T-cell (primary cell): ENCODE results near the gene PINLYP. TPM values are rescaled to one million over a fixed set of nuclear protein-coding genes. Genes with fewer than 3 reads are reported as not detected.
A peak's percentile ranks its signal among the peaks of the same experiment; 100 is the strongest.

Source experiments
- ATAC-seq, 4 experiments: fragments of 200-7000 bp in 3 of 4; fragments of 150-1000 bp in 1 of 4; cut with Tn5 transposase; replicated peaks in 1 of 4; 1 replicate in 3 of 4; 2 replicates in 1 of 4; pipeline ENCODE4 v1.10.0; 2021; ENCODE audit warnings: moderate library complexity in 3 of 4, mild to moderate bottlenecking in 2 of 4, moderate number of reproducible peaks in 1 of 4
- CTCF ChIA-PET, 2 donors: fragments of 300-600 bp; sonication (Branson Sonifier 250); formaldehyde crosslinking; loops; one replicate each; lab custom pipeline; 2022; ENCODE audit warnings: antibody characterized with exemption in 2 of 2; lab: Charles Lee
- POLR2A ChIA-PET, 2 donors: fragments of 300-600 bp; sonication (Branson Sonifier 250); formaldehyde crosslinking; loops; one replicate each; lab custom pipeline; 2022; ENCODE audit warnings: antibody characterized with exemption in 2 of 2; lab: Charles Lee
- DNase-seq, 35 experiments: peaks; one replicate each; pipeline versions ENCODE4 v3.0.0 to v3.0.0-alpha.2; 2013 to 2023
- H3K27ac ChIP-seq: one replicate; pipeline ENCODE4 v1.5.1; 2013; ENCODE audit warnings: low read length
- H3K27me3 ChIP-seq, 2 experiments: replicated peaks in 1 of 2; 1 replicate in 1 of 2; 2 replicates in 1 of 2; pipeline versions ENCODE4 v1.6.1 to v1.7.0; 2013; ENCODE audit warnings: low read length in 1 of 2, mixed read lengths in 1 of 2; ENCODE audit not compliant: control insufficient read depth in 2 of 2, insufficient read depth in 2 of 2; ENCODE audit errors: extremely low read depth in 1 of 2
- H3K36me3 ChIP-seq, 2 donors: 1 replicate in 1 of 2; 2 replicates in 1 of 2; pipeline versions ENCODE4 v1.6.1 to v1.7.0; 2013; ENCODE audit warnings: low read length in 1 of 2; ENCODE audit not compliant: control insufficient read depth in 2 of 2, insufficient read depth in 1 of 2; ENCODE audit errors: extremely low read depth in 1 of 2
- H3K4me1 ChIP-seq, 2 experiments: 1 replicate in 1 of 2; 2 replicates in 1 of 2; pipeline versions ENCODE4 v1.6.1 to v1.7.0; 2013; ENCODE audit warnings: low read length in 2 of 2, mixed read lengths in 1 of 2; ENCODE audit not compliant: insufficient read depth in 2 of 2, control insufficient read depth in 1 of 2; ENCODE audit errors: extremely low read depth in 1 of 2
- H3K4me3 ChIP-seq, 2 donors: 1 replicate in 1 of 2; 2 replicates in 1 of 2; pipeline versions ENCODE4 v1.5.1 to v1.7.0; 2013; ENCODE audit warnings: mild to moderate bottlenecking in 2 of 2, low read length in 1 of 2, moderate library complexity in 1 of 2; ENCODE audit not compliant: control insufficient read depth in 1 of 2; ENCODE audit errors: extremely low read depth in 1 of 2
- H3K9me3 ChIP-seq: 2 replicates; pipeline ENCODE4 v1.7.0; 2013
- H3K27ac Mint-ChIP-seq, 2 donors: one replicate each; pipeline ENCODE4 v1.8.0; 2020 to 2021; ENCODE audit warnings: mild to moderate bottlenecking in 2 of 2, mixed read lengths in 2 of 2
- H3K27me3 Mint-ChIP-seq, 2 donors: one replicate each; pipeline ENCODE4 v1.8.0; 2021 to 2022; ENCODE audit warnings: mixed read lengths in 2 of 2
- H3K36me3 Mint-ChIP-seq: one replicate; pipeline ENCODE4 v1.8.0; 2021; ENCODE audit warnings: mixed read lengths
- H3K4me1 Mint-ChIP-seq, 3 donors: one replicate each; pipeline ENCODE4 v1.8.0; 2020 to 2022; ENCODE audit warnings: mixed read lengths in 3 of 3, mild to moderate bottlenecking in 1 of 3
- H3K4me3 Mint-ChIP-seq, 3 donors: one replicate each; pipeline ENCODE4 v1.8.0; 2020 to 2022; ENCODE audit warnings: mild to moderate bottlenecking in 3 of 3, mixed read lengths in 3 of 3, moderate library complexity in 3 of 3
- H3K9me3 Mint-ChIP-seq, 3 donors: one replicate each; pipeline ENCODE4 v1.8.0; 2020 to 2022; ENCODE audit warnings: mixed read lengths in 3 of 3
- WGBS: methylation state at CpG from one replicate; pipeline ENCODE4 v1.1.5; 2013; ENCODE audit warnings: missing lambda C conversion rate; ENCODE audit not compliant: insufficient coverage; 5-methylcytosine and 5-hydroxymethylcytosine counted together
- total RNA-seq, 35 experiments: library from RNA in 6 of 35; stranded (reverse) in 6 of 35; fragments of 120-200 nt in 1 of 35; gene quantifications; one replicate each; pipeline versions ENCODE4 v1.2.1 to v1.2.4 and lab custom pipeline; 2013 to 2026

The PINLYP gene
- total RNA-seq, 5 donors from 2014 or later (not counting 1 experiment from before 2014, with no cell fraction given): 0.28 to 2.5 (median 1.5) TPM

DNA sequence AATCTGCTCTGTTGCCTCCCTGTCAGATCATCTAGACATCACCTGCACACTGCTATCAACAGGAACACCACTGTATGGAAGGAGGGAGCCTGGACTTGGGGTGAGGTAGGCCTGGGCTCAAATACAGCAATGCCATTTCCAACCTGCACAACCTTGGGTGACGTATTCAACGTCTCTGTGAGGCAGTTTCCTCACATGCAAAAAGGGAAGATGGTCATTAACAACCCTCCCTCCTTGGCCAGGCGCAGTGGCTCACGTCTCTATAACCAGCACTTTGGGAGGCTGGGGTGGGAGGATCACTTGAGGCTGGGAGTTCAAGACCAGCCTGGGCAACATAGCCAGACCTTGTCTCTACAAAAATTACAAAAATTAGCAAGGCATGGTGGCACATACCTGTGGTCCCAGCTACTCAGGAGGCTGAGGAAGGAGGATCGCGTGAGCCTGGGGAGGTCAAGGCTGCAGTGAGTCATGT is 13.3 kb upstream of the PINLYP start:
- Mint-ChIP-seq H3K36me3 (peaks cover 31% of the 10 kb centered on the region), H3K4me1 (peaks cover 58 to 64% (median 59%) of the 10 kb centered on the region in 3 donors), H3K27me3 (no peaks in the 10 kb centered on the region), H3K27ac (peak overlapping the region; percentile 96 to 98), H3K4me3 (peak overlapping the region; percentile 58 to 84 (median 62)), H3K9me3 (no peaks in the 10 kb centered on the region)
- Histone ChIP-seq H3K27me3 (no peaks in the 10 kb centered on the region), H3K27ac (peak overlapping the region; percentile 93), H3K36me3 (peaks cover 0 to 18% of the 10 kb centered on the region in 2 donors), H3K4me1 (peaks cover 20 to 54% of the 10 kb centered on the region in 2 experiments), H3K4me3 (peak overlapping the region; percentile 22 to 29), H3K9me3 (no peaks in the 10 kb centered on the region)
- DNase-seq (peak in 2 of 35 experiments; percentile 21 to 38), ATAC-seq (peak in 1 of 4 experiments; percentile 4)
- POLR2A ChIA-PET: no interaction called here
- WGBS: no CpG with 5 or more reads among the region's 6 CpGs
- CTCF ChIA-PET: no interaction called here

DNA sequence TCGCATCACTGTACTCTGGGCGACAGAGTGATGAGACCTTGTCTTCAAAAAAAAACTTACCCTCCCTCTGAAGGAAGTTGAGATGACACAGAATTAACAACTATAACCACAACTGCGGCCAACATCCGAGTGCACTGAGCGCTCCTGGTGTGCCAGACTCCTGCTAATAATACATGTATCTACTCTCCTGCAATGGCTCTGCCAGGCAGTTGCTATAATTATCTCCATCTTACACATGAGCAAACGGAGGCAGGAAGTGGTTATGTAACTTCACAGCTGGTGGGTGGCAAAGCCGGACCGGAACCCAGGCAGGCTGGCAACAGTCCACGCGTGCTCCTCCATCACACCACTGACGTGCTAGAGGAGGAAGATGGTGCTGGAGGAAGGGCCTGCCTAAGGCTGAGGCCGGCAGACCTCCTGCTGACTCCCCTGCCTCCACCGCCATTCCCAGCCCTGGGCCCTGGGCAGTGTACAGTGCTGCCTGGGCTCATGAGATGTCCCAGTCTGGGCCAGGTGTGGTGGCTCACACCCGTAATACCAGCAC is 12.8 kb upstream of the PINLYP start:
- Mint-ChIP-seq H3K4me3 (peak overlapping the region; percentile 58 to 84 (median 62)), H3K36me3 (peaks cover 30% of the 10 kb centered on the region), H3K4me1 (peaks cover 58 to 64% (median 58%) of the 10 kb centered on the region in 3 donors), H3K27ac (peak overlapping the region; percentile 96 to 98), H3K9me3 (no peaks in the 10 kb centered on the region), H3K27me3 (no peaks in the 10 kb centered on the region)
- DNase-seq (peak; percentile 61 to 90 (median 78)), ATAC-seq (peak; percentile 86 to 91 (median 88))
- H3K36me3 ChIP-seq: peaks cover 0 to 16% of the 10 kb centered on the region in 2 donors
- WGBS: 10% methylated on average over 4 of the region's 14 CpGs
- no peaks in the 10 kb centered on the region for H3K27me3 ChIP-seq
- ChIA-PET POLR2A (interaction anchor here in 1 of 2 donors (0.6 kb wide), 1 partner anchor 258 kb away, joined by 3 read pairs; no protein-coding TSS in a partner anchor), CTCF (interaction anchor here in 1 of 2 donors (0.6 kb wide), 1 partner anchor 32 kb away, joined by 3 read pairs; no protein-coding TSS in a partner anchor)
- H3K27ac ChIP-seq: peak overlapping the region; percentile 93
- no peaks in the 10 kb centered on the region for H3K9me3 ChIP-seq
- H3K4me3 ChIP-seq: peak overlapping the region; percentile 22 to 29
- peaks cover 20 to 54% of the 10 kb centered on the region in 2 experiments for H3K4me1 ChIP-seq

DNA sequence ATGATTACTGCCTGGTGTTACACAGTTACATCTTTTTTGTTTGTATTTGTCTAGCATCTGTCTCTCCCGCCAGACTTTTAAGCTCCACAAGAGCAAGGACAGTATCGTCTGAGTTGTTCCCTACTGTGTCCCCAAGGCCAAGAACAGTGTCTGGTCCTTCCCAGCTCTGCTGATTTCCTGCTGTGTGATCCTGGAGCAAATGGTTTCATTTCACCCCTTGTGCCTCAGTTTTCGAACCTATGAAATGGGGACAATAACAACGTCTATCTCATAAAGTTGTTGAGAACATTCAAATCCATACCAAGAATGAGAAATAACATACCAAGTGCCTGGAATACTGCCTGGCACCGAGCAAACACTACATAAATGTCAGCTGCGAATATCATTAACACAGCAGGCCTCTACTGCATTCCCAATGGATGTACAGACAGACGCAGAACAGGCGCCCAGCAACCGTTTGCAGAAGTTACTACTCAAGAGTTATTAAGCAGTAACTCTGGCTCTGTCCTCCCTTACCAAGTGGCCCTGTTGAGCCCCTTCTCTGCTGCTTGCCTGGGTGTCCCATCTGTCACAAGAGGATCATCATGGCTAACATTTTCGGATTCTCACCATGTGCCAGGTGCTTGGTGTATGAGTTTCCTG is 11.7 kb upstream of the PINLYP start:
- Mint-ChIP-seq H3K9me3 (no peaks in the 10 kb centered on the region), H3K4me1 (peaks cover 57 to 64% (median 58%) of the 10 kb centered on the region in 3 donors), H3K27me3 (no peaks in the 10 kb centered on the region), H3K36me3 (peaks cover 28% of the 10 kb centered on the region), H3K27ac (peak overlapping the region; percentile 96 to 98), H3K4me3 (peak overlapping the region in 1 of 3 donors; percentile 84)
- no peak overlapping the region for H3K4me3 ChIP-seq
- H3K27me3 ChIP-seq: no peaks in the 10 kb centered on the region
- no peaks in the 10 kb centered on the region for H3K9me3 ChIP-seq
- ATAC-seq (no peak), DNase-seq (no peak)
- peak overlapping the region; percentile 93 for H3K27ac ChIP-seq
- 89% methylated on average over 9 of the region's 10 CpGs for WGBS
- H3K36me3 ChIP-seq: peaks cover 0 to 11% of the 10 kb centered on the region in 2 donors
- H3K4me1 ChIP-seq: peaks cover 20 to 54% of the 10 kb centered on the region in 2 experiments
- ChIA-PET POLR2A (interaction anchor here in 1 of 2 donors (0.7 kb wide), 1 partner anchor 10 kb away, joined by 3 read pairs; no protein-coding TSS in a partner anchor), CTCF (interaction anchor here in 1 of 2 donors (0.9 kb wide), 1 partner anchor 10 kb away, joined by 3 read pairs; no protein-coding TSS in a partner anchor)

DNA sequence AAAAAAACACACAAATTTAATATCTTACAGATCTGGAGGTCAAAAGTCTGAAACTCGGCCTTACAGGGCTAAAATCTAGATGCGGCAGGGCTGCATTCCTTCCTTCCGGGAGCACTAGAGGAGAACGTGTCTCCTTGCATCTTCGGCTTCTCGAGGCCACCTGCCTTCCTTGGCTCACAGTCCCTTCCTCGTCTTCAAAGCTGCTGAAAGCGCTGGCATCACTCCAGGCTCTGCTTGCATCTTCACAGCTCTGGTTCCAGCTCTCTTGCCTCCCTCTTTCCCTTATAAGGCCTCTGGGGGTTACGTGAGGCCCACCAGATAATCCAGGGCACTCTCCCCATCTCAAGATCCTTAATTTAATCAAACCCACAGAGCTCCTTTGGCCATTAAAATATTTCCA is 10.8 kb upstream of the PINLYP start:
- Mint-ChIP-seq H3K9me3 (no peaks in the 10 kb centered on the region), H3K4me1 (peaks cover 58 to 67% (median 58%) of the 10 kb centered on the region in 3 donors), H3K36me3 (peaks cover 25% of the 10 kb centered on the region), H3K4me3 (peak overlapping the region in 1 of 3 donors; percentile 84), H3K27me3 (no peaks in the 10 kb centered on the region), H3K27ac (peak overlapping the region; percentile 78 to 96)
- ATAC-seq: no peak
- no peak overlapping the region for H3K4me3 ChIP-seq
- DNase-seq: no peak
- H3K4me1 ChIP-seq: peaks cover 20 to 54% of the 10 kb centered on the region in 2 experiments
- ChIA-PET CTCF (interaction anchor here (0.6 to 0.9 kb wide), 4 partner anchors 9 to 94 kb away, joined by 3 read pairs; no protein-coding TSS in a partner anchor), POLR2A (interaction anchor here in 1 of 2 donors (0.7 kb wide), 1 partner anchor 9 kb away, joined by 3 read pairs; no protein-coding TSS in a partner anchor)
- 68% methylated on average over 9 of the region's 9 CpGs for WGBS
- H3K27ac ChIP-seq: no peak overlapping the region
- no peaks in the 10 kb centered on the region for H3K27me3 ChIP-seq
- no peaks in the 10 kb centered on the region for H3K9me3 ChIP-seq
- peaks cover 0 to 7% of the 10 kb centered on the region in 2 donors for H3K36me3 ChIP-seq

DNA sequence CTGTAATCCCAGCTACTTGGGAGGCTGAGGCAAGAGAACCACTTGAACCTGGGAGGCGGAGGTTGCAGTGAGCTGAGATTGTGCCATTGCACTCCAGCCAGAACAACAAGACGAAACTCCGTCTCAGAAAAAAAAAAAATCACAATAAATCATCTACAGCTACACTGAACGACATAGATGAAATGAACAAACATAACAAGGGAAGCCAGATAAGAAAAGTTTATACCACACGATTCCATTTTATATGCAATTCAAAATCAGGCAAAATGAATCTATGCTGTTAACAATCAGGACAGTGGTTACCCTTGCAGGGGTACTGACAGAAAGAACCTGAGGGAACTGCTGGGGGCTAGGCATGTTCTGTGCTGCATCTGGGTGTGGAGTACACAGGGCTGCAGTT is 5.9 kb upstream of the PINLYP start:
- WGBS: 88% methylated on average over 3 of the region's 5 CpGs
- peaks cover 2 to 27% of the 10 kb centered on the region in 2 experiments for H3K4me1 ChIP-seq
- H3K27me3 ChIP-seq: no peaks in the 10 kb centered on the region
- Mint-ChIP-seq H3K9me3 (no peaks in the 10 kb centered on the region), H3K36me3 (peaks cover 13% of the 10 kb centered on the region), H3K27me3 (no peaks in the 10 kb centered on the region), H3K4me3 (no peak overlapping the region), H3K4me1 (peaks cover 43 to 46% (median 44%) of the 10 kb centered on the region in 3 donors), H3K27ac (peak overlapping the region; percentile 81 to 82)
- H3K9me3 ChIP-seq: no peaks in the 10 kb centered on the region
- peaks cover 0 to 9% of the 10 kb centered on the region in 2 donors for H3K36me3 ChIP-seq
- ChIA-PET POLR2A (interaction anchor here in 1 of 2 donors (0.6 kb wide), 1 partner anchor 16 kb away, joined by 3 read pairs; no protein-coding TSS in a partner anchor), CTCF (no interaction called here)
- ATAC-seq (no peak), DNase-seq (no peak)
- no peak overlapping the region for H3K4me3 ChIP-seq
- H3K27ac ChIP-seq: no peak overlapping the region
